ENCODE results near the gene CINP.
A peak's percentile ranks its signal among the peaks of the same experiment; 100 is the strongest.

Gene CINP

DNA sequence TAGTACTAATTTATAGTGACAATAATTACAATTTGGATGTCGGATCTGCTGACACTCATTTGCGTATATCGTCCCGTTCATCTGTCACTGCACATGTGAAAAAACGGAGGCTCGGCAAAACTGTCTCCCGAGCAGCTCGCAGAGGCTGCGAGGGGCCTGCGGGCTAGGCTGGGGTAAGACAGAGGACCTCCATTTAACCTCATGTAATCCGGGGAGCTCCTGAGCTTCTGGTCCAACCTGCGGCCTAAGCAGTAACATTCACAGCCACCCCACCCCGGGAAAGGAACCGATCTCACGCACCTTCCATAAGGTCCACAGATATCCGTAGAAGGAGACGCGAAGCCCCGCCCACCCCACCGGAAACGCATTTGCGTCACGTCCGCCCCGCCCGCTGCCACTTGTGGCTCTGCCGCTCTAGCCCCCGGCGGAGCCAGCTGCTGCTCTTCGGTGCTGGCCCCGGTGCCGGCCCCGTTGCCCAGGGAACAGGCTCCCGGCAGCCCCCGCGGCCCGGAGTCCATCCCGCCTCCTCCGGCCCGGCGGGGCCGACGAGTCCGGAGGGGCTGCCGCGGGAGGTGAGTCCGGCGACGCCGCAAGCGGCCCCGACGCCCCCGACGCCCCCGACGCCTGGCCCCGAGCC lies at the start of gene CINP, which contains the start of gene TECPR2:
CINP (minus strand) TSS at position 346 of the 637 bp plus-strand sequence; CDS start at position 307, 39 bp downstream.
TECPR2 (plus strand) TSS at position 397 of the 637 bp plus-strand sequence. CDS start 13,781 bp downstream, outside the sequence.
- DNase-seq, result peak; percentile 64

DNA sequence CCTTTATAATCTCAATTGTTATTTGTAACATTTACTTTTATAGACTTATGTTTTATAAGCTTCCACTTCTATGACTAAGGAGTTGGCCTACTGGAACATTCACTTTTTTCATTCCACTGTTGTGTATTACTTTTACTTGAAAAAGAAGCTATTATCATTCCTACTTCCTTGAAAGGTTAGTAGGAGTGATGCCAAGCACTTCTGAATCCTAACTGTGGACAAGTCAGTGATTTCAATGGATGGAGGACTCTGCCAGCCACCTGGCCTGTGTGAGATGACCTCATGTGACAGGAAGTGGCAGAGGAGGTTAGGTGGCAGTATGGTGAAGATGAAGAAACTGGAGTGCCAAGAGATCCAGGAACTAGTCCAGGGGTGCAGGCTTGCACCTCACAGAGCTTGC lies 46.0 kb upstream of the CINP start:
- DNase-seq, result no peak

DNA sequence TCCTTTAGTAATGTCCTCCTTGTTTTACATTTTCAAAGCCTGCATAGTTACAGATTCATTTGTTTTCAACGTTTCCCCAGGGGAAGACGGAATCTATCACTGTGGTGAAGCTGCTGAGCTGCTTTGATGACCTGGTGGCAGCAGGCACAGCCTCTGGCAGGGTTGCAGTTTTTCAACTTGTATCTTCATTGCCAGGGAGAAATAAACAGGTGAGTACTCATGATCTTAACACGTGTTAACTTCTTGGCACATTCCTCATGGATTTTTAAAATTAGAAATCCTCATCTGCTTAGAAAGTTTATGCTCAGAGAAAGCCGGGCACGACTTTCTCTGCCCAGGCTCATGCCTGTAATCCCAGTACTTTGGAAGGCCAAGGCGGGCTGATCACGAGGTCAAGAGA lies 44.6 kb upstream of the CINP start:
- DNase-seq, result no peak

DNA sequence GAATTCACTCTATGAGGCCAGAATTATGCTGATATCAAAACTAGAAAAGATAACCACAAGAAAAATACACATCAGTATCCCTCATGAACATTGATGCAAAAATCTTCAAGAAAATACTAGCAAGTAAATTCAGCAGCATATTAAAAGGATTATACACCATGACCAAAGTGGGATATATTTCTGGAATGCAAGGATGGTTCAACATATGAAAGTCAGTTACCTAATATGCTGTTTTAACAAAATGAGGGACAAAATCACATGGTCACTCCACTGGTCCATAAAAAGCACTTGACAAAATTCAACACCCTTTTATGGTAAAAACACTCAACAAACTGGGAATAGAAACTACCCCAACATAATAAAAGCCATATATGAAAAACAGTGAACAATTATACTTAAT lies 40.3 kb upstream of the CINP start:
- no peak for DNase-seq

DNA sequence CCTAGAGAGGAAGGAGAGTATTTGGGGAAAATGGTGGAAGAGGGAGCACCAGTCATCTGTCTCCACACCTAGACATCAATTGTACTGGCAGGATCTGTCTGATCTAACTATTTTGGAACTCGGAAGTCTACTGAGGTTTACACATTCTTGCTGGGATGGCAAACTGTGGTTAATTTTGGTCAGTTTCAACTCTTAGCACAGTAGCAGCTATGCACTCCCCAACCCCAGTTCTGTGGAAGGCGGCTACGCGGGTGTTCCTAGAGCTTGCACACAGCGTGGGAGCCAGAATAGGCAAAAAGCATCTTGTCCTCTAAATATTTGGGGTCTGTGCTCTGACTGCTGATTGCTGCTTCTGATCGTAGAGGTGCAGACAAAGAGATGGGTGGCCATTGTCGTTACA lies 33.8 kb upstream of the CINP start:
- DNase-seq, result no peak

DNA sequence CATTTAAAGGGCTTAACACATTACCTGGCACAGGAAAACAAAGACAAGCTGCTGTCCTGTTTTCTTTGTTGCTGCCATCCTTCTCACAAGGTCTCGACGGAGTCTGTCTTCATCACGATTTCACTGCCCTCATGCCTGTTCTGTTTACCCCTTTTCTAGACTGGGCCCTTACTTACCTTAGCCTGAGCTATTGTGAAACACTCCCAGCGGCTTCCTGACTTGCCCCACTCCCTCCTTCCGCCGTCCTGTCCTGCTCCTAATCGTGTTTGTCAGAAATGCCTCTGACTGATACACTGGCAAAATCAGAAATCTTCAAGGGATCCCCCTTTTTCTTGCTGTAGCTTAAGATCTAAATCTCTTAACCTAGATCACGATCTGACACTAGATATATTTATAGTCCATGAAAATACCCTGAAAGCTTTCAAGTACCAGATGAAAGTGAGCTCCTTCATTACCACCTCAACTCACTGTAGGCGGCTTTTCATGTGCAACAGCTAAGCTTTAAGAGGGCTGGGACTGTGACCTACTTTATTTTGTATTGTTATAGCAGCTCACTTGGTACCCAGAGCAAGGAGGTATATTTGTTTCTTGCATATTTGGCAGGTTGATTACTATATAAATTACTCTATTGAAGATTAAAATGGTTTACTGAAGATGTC lies 32.2 kb upstream of the CINP start:
- DNase-seq, result no peak

DNA sequence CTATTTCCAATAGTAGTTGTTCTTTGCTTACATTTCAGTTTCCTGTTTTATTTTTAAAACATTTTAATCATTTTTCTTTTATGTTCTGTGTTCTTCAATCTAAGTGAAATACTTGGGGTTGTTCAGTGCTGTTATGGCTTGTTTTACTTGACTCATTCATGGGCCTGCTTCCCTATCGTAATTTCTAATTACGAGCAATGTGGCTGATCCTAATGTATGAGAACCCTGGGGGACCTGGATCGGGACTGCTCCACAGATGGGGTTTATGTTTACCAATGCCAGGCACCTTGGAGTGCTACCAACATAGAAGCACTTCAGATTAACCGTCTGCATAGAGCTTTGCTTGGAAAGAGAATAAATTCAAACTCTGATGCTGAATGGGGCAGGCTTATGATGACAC lies 29.8 kb upstream of the CINP start:
- DNase-seq, result no peak

DNA sequence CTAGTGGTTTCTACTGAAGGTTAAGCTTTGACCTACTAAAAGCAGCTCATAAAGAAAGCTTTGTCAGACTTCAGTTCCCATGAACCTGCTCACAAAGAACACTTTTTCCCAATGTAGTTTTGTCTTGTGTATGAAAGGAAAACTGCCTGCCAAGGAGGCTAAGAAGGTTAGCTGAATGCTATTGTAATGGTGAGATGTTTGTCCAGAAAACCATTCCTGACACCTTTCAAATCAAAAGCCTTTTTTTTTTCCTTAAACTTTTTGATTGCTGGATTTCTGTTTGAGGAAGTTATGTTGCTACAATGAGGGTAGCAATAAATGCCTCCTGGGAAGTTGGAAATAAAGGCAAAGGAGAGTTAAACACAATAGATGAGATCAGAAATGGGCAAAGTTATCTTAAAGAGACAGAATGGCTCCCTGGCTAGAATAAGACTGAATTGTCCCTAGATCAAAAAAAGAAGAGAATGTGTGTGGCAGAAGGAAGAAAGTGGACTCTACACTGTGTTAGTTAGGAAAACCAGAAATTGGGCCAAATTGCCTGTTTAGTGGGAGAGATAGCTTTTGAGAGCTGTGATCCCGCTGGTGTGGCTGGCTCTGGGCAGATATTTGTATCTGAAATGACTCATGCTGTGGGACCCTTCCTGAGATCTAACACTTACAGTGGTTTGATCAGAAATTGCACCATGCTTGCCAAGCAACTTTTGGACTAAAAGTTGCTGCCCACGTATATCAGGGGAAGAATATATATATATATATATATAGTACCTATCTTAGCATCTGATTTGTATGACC lies 27.6 kb upstream of the CINP start:
- no peak for DNase-seq

DNA sequence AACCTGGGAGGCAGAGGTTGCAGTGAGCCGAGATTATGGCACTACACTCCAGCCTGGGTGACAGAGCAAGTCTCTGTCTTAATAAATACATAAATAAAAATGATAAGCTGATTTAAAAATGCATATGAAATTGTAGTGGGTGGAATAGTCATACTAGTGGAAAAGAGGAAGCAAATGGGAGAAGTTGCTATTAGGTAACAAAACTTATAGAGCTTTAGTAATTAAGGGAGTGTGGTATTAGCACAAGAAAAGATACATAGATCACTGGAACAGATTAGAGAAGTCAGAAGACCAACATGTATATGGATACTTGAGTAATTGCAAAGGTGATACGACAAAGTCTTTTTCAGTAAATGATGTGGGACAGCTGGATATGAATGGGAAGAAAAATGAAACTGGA lies 26.6 kb upstream of the CINP start:
- no peak for DNase-seq

DNA sequence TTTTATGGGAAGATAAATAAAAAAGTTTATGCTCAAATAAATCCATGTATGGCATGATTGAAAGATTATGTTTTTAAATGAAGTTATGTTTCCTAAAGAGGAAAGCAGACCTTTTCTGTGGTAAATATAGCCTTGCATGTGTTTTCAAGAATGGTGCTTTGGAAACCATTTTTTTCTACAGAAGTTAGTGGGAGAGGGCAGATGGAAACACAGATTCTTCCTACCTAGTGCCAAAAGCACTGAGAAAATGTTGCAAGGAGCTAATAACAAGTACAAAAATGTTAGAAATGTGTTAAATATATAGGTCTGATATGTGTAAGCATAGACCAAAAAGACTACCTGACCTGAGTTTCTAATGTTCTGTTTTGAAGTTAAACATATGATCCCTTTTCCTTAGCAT lies 24.4 kb upstream of the CINP start:
- no peak for DNase-seq

DNA sequence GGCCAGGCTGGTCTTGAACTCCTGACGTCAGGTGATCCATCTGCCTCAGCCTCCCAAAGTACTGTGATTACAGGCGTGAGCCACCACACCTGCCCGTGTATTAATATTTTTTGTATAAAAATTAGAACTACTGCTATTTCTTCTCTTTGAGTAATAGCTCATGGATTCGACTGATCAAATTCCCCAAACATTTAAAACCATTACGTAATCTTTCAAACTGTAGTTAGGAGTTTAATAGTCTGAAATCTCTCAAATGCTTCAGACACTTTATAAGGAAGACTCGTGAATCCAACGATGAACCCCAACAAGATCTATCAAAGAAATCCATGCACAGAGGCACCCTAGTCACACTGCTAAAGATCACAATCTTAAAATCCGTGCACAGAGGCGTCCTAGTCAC lies 16.1 kb upstream of the CINP start:
- DNase-seq, result no peak

DNA sequence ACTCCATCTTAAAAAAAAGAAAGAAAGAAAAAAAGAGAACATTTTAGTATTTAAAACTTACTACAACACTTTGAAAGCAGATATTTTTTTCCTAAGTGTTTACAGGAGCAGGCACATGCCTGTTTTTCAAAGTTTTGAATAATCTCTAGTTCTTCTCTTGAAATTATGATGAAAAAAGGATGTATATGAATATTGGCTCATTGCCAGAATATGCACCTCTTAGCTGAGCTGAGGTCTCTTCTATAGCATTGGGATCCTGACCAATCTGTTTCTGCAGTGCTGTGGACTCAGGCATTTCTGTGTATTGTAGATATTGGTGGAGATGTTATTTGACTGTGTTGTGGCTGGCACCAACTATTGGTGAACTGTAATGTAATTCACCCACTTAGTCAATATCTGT lies 15.0 kb upstream of the CINP start:
- no peak for DNase-seq

DNA sequence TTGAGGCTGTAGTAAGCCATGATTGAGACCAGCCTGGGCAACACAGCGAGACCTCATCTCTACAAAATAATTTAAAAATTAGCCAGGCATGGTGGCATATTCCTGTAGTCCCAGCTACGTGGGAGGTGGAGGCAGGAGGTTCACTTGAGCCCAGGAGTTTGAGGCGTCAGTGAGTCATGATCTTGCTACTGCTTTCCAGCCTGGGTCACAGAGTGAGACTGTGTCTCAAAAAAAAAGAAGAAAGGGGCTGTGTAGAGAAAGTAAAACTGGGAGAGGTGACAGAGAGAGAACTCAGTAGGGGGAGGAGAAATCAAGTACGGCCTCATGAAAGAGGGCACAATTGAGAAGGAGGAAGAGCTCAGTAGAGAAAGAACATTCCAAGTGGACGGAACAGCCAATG lies 12.4 kb upstream of the CINP start:
- DNase-seq, result no peak

DNA sequence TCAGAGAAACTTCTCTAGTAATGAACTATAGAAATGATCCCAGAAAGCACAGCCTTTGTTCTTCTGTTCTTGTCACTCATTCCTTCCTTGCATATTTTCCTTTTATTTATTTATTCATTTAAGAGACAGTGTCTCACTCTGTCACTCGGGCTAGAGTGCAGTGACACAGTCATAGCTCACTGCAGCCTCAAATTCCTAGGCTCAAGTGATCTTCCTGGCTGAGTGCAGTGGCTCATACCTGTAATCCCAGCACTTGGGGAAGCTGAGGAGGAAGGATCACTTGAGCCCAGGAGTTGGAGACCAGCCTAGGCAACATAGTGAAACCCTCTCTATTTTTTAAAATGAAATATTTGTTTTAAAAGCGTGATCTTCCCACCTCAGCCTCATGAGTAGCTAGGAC lies 11.6 kb upstream of the CINP start:
- no peak for DNase-seq

DNA sequence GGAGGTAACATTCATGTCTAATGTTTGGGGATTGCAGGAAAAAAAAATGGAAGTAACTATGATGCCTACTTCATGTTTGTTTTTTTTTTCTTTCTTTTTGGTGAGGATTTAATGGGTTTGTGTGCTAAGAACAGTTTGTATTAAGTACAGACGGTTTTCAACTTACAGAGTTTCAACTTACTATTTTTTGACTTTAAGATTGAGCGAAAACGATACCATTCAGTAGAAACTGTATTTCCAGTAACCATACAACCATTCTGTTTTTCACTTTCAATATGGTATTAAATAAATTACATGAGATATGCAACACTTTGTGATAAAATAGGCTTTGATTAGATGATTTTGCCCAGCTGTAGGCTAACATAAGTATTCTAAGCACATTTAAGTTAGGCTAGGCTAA lies 10.4 kb upstream of the CINP start:
- no peak for DNase-seq

DNA sequence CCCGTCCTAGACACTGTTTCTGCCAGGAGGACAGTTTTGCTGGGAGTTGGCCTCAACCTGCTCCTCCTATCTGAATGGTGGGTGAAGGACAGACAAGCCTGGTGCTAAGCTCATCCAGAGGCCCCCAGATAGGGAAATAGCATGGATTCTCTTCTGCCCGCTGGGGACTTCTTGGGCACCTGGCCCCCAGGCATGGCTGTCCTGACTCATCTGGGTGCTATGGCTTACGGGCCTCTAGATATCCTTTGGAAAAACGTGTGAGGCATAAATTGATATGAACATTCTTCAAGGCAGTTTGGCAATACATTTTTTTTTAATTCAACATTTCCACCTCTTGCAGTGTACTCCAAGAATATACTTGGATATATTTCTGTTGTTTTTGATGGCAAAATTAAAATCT lies 8.7 kb upstream of the CINP start:
- DNase-seq, result no peak

DNA sequence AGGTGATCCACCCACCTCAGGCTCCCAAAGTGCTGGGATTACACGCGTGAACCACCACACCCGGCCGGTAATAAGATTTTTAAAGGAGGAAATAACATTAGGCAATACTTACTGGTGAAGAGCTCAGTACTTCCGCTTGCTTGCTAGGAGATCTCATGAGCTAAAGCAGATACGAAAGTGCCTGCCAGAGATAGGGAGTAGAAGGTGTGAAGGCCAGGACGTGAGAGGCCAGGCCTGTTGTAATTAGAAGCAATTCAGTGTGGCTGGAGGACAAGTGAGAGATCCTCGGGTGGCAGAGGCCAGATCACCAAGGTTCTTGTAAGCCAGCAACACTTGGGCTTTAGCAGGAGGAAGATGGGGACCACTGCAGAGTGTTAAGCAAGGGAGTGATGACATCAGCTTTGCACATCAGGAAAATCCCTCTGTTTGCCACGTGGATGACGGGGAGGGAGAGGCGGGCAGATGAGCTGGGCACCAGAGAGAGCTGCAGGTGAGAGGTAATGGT lies 7.7 kb upstream of the CINP start:
- DNase-seq, result no peak

DNA sequence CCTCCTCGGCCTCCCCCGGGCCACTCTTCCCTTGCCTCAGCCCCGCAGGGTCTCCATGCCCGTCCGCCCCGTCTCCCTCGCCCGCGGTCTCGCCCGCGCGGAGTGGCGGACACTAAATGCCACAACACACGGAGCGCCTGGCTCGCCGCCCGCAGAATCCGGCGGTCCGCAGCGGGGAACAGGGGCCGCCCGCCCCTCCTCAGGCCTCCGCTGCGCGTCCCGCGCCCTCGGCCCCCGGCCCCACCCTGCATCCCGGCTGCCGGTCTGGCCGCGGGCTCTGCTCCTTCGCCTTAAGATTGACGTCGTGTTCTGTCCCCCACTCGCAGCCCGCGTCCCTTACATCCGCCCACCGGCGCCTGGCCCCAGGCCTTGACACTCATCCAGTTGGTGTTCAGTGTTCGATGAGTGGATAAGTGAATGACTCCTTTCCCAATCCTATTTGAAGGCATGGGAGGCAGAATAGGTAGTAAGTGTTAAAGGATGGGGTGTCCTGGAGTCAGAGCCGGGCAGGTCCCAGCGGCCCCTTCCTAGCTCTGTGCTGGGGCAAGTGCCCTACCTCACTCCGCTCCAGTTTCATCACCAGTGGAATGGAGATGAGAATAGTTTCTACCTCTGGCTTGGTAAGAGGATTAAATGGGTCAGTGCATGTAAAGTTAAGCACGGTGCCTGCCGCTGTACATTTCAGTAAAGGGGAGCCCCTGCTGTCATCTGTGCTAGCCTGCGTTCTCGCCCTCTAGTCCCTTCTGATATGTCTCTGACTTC lies 673 bp upstream of the CINP start:
- DNase-seq, result no peak

DNA sequence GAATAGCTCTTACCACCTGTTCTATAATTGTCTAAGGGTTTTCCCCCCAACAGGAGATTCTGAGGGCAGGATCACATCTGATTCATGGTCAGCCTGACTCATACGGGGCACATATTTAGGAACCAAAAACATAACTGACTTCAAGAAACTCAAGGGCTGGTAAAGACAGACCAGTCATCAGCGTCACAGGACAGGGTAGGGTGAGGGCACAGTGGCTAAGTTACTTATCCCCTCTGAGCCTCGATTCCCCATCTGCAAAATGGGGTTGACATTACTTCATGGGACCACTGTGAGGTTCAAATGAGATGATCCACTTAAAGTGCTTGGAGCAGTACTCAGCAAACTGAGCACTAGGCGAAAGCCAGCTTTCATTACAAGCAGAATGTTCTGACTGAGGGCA lies 606 bp downstream of the CINP start:
- no peak for DNase-seq

DNA sequence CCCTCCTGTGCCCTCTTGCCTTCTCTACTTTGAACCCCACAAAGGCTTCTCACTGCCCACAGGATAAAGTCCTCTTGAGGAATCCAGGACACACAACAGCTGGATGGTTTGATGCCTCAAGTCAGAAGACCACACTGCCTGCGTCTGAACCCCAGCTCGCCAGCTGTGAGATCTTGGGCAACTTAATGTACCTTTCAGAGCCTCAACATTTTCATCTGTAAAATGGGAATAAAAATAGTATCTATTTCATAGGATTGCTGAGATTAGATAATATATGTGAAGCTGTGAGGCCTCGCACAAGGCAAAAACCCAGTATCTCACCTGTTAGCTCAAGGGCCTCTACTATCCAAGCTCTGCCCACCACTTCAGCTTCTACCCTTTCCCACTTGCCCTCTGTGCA lies 2.3 kb downstream of the CINP start:
- no peak for DNase-seq

DNA sequence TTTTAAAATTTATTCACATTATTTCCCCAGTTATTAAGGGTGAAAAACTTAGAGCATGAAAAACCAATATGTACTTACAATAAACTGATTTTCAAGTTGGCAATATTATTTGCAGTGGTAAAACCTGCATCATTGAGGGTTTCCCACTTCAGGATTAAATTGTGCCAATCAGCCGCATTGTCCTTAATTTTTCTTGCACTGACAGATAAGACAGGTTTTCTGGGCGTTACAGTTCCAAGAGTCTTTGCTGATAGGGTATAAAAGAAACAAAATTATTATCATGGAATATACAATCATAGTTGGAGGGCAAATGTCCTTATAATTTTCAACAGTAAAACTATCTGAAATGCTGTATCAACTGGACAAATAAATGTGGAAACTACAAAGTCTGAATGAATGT lies 3.3 kb downstream of the CINP start:
- no peak for DNase-seq

DNA sequence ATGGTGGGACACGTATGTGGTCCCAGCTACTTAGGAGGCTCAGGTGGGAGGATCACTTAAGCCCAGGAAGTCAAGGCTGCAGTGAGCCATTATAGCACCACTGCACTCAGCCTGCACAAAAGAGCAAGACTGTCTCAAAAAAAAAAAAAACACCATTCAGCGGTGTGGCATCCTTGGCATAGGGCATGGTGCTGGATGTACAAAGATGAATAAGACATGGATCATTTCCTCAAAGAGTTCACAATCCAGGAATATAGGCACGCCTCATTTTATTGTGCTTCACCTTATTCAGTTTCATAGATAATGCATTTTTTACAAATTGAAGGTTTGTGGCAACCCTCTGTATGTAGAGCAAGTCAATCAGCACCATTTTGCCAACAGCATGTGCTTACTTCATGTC lies 6.4 kb downstream of the CINP start:
- no peak for DNase-seq

DNA sequence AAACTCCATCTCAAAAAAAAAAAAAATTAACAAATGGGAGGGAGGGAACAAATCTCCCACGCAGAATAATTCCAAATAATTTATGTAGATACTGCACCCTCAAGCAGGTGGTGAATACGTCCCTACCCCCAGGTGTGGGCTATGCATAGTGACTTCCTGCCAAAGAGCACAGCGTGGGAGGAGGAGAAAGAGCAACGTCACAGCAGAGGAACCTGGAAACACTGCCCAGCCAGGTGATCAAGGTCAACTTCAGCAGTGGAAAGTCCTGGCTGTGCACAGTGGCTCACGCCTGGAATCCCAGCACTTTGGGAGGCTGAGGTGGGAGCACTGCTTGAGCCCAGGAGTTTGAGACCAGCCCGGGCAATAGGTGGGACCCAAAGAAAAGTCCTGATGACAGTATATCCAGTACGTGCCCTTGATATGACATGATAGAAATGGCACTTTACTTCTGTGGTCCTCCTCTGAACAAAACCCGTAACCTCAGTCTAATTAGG lies 9.5 kb downstream of the CINP start:
- DNase-seq, result no peak
